Measurements from ENCODE around the gene BMP8B.
A peak's percentile ranks its signal among the peaks of the same experiment; 100 is the strongest.

The BMP8B gene

DNA sequence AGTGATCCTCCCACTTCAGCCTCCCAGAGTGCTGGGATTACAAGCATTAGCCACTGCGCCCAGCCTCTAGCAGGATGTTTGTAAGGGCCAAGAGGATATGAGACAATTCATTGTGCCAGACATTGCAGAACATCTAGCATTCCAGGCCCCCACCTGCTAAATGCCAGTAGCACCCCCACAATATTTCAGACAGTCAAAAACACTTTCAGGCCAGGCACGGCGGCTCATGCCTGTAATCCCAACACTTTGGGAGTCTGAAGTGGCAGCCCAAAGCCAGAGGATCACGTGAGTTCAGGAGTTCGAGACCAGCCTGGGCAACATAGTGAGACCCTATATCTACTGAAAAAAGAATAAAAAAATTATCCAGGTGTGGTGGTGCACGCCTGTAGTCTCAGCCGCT lies 37.1 kb downstream of the BMP8B start (continued):
- TF ChIP-seq, protein P1, sequence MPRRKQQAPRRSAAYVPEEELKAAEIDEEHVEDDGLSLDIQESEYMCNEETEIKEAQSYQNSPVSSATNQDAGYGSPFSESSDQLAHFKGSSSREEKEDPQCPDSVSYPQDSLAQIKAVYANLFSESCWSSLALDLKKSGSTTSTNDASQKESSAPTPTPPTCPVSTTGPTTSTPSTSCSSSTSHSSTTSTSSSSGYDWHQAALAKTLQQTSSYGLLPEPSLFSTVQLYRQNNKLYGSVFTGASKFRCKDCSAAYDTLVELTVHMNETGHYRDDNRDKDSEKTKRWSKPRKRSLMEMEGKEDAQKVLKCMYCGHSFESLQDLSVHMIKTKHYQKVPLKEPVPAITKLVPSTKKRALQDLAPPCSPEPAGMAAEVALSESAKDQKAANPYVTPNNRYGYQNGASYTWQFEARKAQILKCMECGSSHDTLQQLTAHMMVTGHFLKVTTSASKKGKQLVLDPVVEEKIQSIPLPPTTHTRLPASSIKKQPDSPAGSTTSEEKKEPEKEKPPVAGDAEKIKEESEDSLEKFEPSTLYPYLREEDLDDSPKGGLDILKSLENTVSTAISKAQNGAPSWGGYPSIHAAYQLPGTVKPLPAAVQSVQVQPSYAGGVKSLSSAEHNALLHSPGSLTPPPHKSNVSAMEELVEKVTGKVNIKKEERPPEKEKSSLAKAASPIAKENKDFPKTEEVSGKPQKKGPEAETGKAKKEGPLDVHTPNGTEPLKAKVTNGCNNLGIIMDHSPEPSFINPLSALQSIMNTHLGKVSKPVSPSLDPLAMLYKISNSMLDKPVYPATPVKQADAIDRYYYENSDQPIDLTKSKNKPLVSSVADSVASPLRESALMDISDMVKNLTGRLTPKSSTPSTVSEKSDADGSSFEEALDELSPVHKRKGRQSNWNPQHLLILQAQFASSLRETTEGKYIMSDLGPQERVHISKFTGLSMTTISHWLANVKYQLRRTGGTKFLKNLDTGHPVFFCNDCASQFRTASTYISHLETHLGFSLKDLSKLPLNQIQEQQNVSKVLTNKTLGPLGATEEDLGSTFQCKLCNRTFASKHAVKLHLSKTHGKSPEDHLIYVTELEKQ (tag by site-specific recombination; IDR thresholded peaks at IDR 0.05; ENCODE audit: borderline replicate concordance), result no peak
- TF ChIP-seq, protein P2, sequence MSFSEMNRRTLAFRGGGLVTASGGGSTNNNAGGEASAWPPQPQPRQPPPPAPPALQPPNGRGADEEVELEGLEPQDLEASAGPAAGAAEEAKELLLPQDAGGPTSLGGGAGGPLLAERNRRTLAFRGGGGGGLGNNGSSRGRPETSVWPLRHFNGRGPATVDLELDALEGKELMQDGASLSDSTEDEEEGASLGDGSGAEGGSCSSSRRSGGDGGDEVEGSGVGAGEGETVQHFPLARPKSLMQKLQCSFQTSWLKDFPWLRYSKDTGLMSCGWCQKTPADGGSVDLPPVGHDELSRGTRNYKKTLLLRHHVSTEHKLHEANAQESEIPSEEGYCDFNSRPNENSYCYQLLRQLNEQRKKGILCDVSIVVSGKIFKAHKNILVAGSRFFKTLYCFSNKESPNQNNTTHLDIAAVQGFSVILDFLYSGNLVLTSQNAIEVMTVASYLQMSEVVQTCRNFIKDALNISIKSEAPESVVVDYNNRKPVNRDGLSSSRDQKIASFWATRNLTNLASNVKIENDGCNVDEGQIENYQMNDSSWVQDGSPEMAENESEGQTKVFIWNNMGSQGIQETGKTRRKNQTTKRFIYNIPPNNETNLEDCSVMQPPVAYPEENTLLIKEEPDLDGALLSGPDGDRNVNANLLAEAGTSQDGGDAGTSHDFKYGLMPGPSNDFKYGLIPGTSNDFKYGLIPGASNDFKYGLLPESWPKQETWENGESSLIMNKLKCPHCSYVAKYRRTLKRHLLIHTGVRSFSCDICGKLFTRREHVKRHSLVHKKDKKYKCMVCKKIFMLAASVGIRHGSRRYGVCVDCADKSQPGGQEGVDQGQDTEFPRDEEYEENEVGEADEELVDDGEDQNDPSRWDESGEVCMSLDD (tag by site-specific recombination; IDR thresholded peaks at IDR 0.05), result no peak
- TF ChIP-seq ZNF549 (tag by site-specific recombination; IDR thresholded peaks at IDR 0.05) (no peak), HOXC10 (CRISPR knock-in tag; IDR thresholded peaks at IDR 0.05) (no peak), ZBTB20 (tag by site-specific recombination; IDR thresholded peaks at IDR 0.05) (no peak)

DNA sequence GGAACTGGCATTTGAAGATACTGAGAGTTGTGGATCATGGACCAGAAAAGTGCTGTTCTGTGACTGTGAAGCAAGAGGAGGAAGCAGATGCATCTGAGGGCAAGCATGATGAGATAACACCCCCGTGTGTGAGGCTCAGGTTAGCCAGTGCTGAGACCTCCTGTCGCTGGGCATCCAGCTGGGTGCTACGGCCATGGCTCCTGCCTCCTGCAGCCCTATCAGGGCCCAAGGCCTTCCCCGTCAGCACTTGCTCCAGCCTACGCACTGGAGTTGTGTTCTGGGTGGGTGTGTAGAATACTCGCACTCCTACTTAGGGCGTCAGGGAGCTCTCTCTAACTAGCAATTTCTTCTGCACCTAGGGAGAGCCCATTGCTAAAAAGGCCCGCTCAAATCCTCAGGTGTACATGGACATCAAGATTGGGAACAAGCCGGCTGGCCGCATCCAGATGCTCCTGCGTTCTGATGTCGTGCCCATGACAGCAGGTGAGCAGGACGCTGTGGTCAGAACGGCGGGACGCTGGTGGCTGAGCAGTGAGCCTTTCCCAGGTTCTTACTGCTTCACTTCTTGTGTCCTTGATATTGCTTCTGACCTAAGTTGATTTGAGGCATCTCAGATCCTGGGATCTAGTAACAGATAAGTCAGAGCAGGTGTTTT lies 43.5 kb downstream of the BMP8B start:
- ChIA-PET POLR2A (no interaction called here), CTCF (no interaction called here)
- H3K4me1 ChIP-seq (ENCODE audit: control insufficient read depth, insufficient read depth, low read length), result no peaks in the 10 kb centered on the region
- TF ChIP-seq ZNF548 (tag by site-specific recombination; IDR thresholded peaks at IDR 0.05) (no peak), ZNF830 (tag by site-specific recombination; IDR thresholded peaks at IDR 0.05; ENCODE audit: low read depth) (no peak), BCL11B (tag by site-specific recombination; IDR thresholded peaks at IDR 0.05; ENCODE audit: low read depth) (no peak), ZNF792 (tag by site-specific recombination; IDR thresholded peaks at IDR 0.05) (no peak), ZNF366 (tag by site-specific recombination; conservative IDR thresholded peaks at IDR 0.05) (no peak), ZNF600 (tag by site-specific recombination; IDR thresholded peaks at IDR 0.05) (0 out of 2 replicates have a peak, but pooled peaks have one; percentile 17)
- TF ChIP-seq, protein P3, sequence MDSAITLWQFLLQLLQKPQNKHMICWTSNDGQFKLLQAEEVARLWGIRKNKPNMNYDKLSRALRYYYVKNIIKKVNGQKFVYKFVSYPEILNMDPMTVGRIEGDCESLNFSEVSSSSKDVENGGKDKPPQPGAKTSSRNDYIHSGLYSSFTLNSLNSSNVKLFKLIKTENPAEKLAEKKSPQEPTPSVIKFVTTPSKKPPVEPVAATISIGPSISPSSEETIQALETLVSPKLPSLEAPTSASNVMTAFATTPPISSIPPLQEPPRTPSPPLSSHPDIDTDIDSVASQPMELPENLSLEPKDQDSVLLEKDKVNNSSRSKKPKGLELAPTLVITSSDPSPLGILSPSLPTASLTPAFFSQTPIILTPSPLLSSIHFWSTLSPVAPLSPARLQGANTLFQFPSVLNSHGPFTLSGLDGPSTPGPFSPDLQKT (IDR thresholded peaks at IDR 0.05; ENCODE audit: borderline replicate concordance, low read depth, low read length), result no peak
- TF ChIP-seq, protein P4, sequence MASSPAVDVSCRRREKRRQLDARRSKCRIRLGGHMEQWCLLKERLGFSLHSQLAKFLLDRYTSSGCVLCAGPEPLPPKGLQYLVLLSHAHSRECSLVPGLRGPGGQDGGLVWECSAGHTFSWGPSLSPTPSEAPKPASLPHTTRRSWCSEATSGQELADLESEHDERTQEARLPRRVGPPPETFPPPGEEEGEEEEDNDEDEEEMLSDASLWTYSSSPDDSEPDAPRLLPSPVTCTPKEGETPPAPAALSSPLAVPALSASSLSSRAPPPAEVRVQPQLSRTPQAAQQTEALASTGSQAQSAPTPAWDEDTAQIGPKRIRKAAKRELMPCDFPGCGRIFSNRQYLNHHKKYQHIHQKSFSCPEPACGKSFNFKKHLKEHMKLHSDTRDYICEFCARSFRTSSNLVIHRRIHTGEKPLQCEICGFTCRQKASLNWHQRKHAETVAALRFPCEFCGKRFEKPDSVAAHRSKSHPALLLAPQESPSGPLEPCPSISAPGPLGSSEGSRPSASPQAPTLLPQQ (tag by site-specific recombination; IDR thresholded peaks at IDR 0.05), result no peak
- H3K9me3 ChIP-seq (ENCODE audit: control insufficient read depth, insufficient read depth, low read depth, low read length), result no peaks in the 10 kb centered on the region
- peaks cover 58 to 99% of the 10 kb centered on the region in 2 experiments for H3K36me3 ChIP-seq (ENCODE audit: control insufficient read depth in 2 of 2, insufficient read depth in 1 of 2, low read length in 2 of 2)
- H3K4me3 ChIP-seq (ENCODE audit: low read depth, low read length), result no peak overlapping the region
- H3K27ac ChIP-seq (ENCODE audit: extremely low read depth, low read depth, low read length), result no peak overlapping the region
